HFF-Myc (cell line): ENCODE data around the gene OR2AJ1.

ENCODE experiments used
- DNase-seq: peaks from one replicate; pipeline ENCODE4 v3.0.0-alpha.2; 2011; ENCODE audit warnings: low read depth; ENCODE audit errors: extremely low read depth
- H3K4me3 ChIP-seq: replicated peaks from 2 replicates; pipeline ENCODE4 v1.5.1; 2011; ENCODE audit warnings: low read depth, mild to moderate bottlenecking, control low read depth, low read length
- TF ChIP-seq, protein P1 (sequence below): IDR thresholded peaks from 2 replicates; pipeline ENCODE4 v1.5.1; 2012; ENCODE audit warnings: mild to moderate bottlenecking, low read depth, low read length, control low read depth; ENCODE audit errors: missing control alignments

The OR2AJ1 gene, protein sequence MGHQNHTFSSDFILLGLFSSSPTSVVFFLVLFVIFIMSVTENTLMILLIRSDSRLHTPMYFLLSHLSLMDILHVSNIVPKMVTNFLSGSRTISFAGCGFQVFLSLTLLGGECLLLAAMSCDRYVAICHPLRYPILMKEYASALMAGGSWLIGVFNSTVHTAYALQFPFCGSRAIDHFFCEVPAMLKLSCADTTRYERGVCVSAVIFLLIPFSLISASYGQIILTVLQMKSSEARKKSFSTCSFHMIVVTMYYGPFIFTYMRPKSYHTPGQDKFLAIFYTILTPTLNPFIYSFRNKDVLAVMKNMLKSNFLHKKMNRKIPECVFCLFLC

DNA sequence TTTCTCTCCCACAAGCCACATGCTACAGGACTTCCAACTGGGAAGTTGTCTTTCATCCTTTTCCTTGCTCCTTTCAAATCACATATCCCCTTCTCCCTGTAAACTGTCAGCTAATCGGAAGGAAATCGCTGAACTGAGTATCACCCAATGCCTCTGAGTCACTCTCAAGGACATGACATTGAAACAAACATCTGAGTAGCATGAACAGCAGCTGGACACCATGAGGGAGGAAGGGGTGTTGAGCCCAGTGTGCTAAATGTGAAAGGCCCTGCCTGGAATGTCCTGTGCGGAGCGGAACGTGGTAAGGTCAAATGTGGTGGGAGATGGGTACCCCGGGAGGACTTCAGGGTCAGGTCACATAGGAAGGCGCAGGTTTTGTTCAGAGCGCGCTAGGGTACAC, at the start of gene OR2AJ1:
TSS of gene OR2AJ1 (plus strand) at position 22 of the 400 bp plus-strand sequence. CDS start 8,880 bp downstream, outside the sequence.
- no peak within 1 kb of the TSS for H3K4me3 ChIP-seq
- TF ChIP-seq, protein P1, sequence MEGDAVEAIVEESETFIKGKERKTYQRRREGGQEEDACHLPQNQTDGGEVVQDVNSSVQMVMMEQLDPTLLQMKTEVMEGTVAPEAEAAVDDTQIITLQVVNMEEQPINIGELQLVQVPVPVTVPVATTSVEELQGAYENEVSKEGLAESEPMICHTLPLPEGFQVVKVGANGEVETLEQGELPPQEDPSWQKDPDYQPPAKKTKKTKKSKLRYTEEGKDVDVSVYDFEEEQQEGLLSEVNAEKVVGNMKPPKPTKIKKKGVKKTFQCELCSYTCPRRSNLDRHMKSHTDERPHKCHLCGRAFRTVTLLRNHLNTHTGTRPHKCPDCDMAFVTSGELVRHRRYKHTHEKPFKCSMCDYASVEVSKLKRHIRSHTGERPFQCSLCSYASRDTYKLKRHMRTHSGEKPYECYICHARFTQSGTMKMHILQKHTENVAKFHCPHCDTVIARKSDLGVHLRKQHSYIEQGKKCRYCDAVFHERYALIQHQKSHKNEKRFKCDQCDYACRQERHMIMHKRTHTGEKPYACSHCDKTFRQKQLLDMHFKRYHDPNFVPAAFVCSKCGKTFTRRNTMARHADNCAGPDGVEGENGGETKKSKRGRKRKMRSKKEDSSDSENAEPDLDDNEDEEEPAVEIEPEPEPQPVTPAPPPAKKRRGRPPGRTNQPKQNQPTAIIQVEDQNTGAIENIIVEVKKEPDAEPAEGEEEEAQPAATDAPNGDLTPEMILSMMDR: no peak
- no peak for DNase-seq

DNA sequence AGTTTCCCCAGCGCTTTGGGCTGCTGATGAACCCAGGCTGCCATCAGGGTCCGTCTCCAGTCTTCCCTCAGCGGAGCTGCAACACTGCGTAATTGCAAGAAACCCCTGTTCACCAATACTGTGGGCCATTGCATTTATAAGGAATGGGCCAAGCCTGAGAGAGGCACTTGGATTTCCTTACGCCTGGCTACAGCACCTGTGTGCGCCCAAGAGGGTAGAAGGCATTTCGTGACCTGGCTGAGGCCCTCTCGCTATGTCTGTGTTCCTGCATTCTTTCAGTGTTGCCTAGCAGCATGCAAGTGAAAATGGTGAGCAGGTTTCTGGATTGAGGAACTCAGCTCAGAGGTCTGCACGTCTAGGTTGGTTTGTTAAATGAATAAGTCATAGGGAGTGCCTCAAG, 41.3 kb upstream of the OR2AJ1 start:
- TF ChIP-seq, protein P1: no peak
- no peak overlapping the region for H3K4me3 ChIP-seq
- no peak for DNase-seq

DNA sequence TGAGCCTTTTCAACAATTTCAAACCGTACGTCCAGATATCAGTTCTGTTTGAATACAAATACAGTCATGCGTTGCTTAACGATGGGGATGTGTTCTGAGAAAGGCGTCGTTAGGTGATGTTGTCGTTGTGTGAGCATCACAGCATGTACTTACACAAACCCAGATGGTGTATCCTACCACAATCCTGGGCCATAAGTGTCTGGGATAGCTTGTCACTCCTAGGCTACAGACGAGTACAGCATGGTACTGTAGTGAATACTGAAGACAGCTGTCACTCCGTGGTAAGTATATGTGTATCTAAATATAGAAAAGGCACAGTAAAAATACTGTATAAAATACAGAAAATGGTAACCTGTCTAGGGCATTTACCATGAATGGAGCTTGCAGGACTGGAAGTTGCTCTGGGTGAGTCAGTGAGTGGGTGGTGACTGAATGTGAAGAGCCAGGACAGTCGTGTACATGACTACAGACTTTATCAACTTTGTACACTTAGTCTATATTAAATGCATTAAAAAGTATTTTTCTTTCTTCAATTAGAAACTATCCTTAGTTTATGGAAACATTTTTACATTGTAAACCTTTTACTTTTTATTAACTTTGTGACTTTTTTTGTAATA, 39.8 kb upstream of the OR2AJ1 start:
- H3K4me3 ChIP-seq: no peak overlapping the region
- no peak for DNase-seq
- TF ChIP-seq, protein P1: no peak

DNA sequence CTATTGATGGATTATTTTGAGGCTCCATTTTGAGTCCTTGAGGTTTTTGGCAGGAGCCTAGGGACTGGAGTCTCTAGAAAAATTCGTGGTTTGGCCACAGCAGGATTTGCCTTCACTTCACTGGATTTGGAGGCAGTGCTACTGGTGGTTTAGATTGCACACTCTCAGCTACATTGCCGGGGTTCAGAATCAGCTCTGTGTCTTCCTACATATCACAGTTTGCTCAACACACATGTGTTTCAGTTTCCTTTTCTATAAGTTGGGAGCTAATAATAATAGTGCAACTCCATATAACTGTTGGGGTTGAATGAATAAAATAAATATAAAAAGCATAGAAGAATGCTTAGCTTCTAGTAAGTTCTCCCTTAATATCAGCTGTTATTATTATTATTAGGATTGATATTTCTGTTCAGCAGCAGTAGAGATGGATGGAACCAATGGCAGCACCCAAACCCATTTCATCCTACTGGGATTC, 29.5 kb upstream of the OR2AJ1 start, which contains the start of gene OR2W3:
TSS of gene OR2W3 (plus strand) at position 425 of the 475 bp plus-strand sequence. CDS start at position 425, 0 bp downstream.
- no peak within 1 kb of the TSS for H3K4me3 ChIP-seq
- DNase-seq: no peak
- TF ChIP-seq, protein P1: no peak

DNA sequence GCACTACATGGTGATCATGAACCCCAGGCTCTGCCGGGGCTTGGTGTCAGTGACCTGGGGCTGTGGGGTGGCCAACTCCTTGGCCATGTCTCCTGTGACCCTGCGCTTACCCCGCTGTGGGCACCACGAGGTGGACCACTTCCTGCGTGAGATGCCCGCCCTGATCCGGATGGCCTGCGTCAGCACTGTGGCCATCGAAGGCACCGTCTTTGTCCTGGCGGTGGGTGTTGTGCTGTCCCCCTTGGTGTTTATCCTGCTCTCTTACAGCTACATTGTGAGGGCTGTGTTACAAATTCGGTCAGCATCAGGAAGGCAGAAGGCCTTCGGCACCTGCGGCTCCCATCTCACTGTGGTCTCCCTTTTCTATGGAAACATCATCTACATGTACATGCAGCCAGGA, 28.7 kb upstream of the OR2AJ1 start:
- DNase-seq: no peak
- TF ChIP-seq, protein P1: no peak

DNA sequence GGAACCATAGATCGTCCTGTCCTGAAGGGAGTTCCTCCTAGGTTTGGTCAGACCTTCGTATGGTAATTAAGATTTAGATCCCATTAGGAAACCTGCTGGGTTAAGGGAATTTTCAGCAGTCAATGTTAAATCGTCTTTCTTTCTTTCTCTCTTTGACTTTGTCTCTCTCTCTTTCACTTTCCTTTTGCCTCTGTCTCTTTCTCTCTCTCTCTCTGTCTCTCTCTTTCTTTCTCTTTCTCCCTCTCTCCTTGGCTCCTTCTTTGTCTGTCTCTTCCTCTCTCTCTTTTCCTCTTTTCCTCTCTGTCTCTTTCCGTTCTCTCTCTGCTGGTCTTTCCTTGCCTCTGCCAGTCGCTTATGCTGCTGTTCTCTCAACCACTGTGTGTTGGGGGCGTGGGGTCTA, 20.6 kb upstream of the OR2AJ1 start:
- no peak for DNase-seq
- TF ChIP-seq, protein P1: no peak
- no peak overlapping the region for H3K4me3 ChIP-seq

More for the DNA sequence above, 28.7 kb upstream of the OR2AJ1 start:
- no peak overlapping the region for H3K4me3 ChIP-seq
